ENCODE results near the gene ST8SIA1.
A peak's percentile ranks its signal among the peaks of the same experiment; 100 is the strongest.

The ST8SIA1 gene

DNA sequence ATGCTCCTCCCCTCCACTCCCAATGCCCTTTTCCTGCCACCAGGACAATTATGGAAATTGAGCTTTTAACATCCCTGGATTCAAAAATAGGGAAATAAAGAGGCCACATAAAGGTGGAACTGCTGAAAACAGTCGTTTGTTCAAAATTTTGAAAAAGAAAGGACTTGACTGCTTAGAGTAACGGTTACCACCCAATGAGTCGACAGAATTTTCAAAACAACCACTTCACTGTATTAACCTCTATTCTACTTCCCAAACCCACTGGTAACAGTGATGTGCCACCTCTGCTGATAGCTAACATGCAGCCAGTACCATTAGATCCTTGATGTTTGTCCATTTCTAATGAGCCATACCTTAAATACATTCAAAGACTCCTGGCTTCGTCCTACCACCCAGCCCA is 4.9 kb downstream of the ST8SIA1 start:
- no peak for DNase-seq

GRCh38 chr12:22325218-22325617 is 9.3 kb downstream of the ST8SIA1 start:
- DNase-seq = no peak

- DNase-seq = no peak
These were observed 12.4 kb downstream of the ST8SIA1 start for GRCh38 chr12:22322091-22322490.

DNA sequence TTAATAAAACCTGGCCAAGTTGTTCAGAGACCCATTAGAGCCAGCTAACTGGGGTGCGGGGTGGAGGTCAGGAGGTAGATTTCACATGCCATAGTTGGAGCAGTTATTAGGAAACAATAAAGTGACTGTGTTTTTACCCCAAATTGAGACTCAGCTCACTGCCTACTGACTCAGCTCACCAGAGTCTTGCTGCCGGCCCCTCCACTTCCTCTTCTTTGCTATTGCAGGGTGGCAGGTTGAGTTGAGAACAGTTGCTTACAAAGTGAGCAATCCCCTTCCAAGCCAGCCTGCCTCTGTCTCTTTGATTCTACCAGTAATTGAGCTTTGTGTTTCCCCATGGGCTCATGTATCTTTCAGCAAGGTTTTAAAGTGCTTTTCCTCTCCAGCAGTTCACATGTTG is 12.9 kb downstream of the ST8SIA1 start:
- DNase-seq = no peak

DNA sequence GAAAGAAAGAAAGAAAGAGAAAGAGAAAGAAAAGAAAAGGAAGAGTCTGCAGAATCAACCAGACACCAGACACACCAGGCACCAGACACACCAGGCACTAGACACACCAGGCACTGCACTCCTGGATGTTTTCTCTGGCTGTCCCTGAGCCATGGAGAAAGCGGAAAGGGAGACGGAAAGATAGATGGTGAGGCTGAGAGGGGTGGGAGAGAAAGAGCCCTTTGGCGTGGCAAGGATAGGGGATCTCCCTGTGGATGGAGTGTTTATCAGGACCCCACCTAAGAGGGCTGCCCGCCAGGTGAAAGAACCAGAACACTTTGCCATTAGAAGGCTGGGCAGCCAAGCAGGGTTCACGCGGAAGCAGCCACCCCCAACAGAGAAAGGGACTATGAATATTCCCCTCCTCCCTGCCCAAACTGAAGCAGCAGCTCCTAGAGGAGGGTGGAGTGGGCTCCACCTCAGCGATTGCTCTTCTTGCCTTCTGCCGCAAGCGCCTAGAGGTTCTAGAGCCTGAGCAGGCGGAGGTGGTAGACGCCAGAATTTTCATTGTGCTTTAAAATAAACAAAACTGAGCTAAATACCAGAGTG is 13.4 kb downstream of the ST8SIA1 start:
- DNase-seq = no peak

GRCh38 chr12:22318108-22318737 is 16.3 kb downstream of the ST8SIA1 start:
- no peak for DNase-seq

DNA sequence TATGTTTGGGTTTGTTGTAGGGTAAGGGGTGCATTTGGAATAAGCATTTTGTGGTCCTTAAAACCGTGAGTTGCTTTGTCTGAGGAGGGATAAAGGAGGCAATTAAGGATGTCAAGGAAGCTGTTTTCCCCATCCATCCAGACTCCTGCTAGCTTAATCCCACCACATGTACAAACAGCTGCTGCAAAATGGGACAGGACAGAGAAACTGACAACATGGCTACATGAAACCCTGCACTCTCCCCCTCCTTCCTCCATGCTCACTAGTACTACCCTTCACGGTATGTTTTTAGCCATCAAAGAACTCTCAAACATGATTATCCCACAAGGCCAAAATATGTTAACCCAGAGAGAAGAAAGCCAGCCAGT is 20.6 kb downstream of the ST8SIA1 start:
- no peak for DNase-seq

DNA sequence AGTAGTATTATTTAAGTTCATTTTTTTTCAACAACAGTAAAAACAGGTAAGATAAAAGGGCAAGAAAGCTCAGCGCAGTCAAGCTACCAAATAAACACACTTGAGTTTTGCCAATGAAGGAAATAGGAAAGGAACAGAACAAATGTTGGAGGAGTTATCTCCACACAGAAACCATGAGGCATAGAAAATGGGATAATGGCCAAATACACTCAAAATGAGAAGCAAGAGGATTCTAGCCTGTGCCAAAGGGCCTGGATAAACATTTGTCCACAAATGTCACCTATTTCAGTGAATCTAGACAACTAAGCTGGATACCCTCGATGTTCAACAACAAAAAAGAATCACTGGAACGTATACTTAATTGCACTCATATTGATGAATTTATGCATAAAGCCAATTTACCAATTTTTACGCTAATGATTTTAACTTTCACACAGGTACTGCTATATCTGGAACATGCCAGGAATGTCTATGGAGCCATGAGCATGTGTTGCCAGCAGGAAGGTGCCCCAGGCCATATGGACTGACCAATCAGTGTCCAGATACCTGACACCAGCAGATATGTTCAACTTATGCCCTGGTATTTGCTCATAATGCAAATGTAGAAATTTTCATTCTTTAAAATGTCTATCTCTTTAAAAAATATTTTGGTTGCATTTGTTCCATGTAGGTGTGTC is 21.1 kb downstream of the ST8SIA1 start:
- DNase-seq = no peak

DNA sequence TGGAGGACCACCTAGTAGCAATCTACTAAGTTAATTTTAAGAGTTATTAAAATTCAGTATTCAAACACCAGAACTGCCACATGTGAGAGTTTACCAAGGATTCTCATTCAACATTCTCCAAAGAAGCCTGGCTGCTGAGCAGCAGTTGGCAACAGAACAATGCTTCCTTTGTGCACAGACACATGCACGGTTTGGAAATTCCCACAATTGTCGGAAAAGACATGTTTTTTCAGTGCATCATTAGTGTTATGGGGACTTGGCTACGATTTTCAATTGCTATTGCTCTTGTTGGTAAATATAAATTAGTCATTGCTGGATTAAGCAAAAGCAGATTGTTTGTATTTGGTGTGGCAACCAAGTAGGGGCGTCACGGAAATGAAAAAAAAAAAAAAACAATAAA is 22.2 kb downstream of the ST8SIA1 start:
- peak; percentile 61 to 85 for DNase-seq

GRCh38 chr12:22310709-22311108 is 23.8 kb downstream of the ST8SIA1 start:
- DNase-seq = no peak

- DNase-seq = no peak
These were observed 24.2 kb downstream of the ST8SIA1 start for GRCh38 chr12:22310275-22310674.

DNA sequence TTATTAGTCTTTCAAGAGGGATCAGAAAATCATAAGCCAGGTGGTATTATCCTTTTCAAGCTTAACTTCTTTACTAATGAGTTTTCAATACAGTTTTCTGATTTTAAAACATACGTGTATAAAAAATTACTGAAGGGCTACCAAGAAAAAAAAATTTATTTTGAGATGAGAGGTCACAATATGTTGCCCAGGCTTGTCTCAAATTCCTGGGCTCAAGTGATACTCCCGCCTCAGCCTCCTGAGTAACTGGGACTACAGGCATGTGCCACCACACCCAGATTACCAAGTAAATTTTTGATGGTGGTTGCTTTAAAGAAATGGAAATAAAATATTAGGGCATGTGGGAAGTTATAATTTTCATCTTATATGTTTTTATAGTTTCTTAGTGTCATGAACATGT is 26.7 kb downstream of the ST8SIA1 start:
- no peak for DNase-seq

DNA sequence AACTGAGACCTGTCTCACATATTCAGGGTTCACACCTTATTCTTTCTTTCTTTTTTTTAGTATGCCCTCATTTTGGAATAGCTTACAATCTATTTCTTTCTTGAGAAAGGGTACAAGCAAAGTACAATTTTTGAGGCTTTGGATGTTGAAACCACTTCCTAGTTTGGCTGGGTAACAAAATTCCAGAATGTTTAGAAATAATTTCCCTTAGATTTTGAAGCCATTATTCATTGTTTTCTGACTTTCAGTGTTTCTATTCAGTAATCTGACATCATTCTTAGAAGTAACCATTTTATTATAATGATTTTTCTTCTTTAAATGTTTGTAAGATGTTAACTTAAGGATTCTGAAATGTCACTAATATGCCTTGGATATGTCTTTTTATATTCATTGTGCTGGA is 28.2 kb downstream of the ST8SIA1 start:
- DNase-seq = no peak

DNA sequence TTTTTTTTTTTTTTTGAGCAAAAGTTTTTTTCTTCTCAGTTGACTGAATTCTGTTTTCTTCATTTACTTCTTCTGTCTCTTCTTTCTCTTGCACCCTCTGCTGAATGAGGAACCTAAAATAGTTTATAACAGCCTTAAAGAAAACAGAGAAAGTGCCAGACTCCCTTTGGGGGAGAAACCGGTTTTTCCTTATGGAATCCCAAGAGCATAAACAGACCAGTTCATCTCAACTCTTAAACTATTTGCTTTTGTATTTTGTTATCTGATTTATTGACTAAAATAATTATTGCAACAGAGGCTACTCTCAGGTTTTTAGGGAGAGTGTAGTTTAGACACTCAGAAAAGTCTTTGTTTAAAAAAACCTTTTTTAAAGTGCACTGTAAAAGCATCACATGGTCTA is 30.2 kb downstream of the ST8SIA1 start:
- DNase-seq = no peak

DNA sequence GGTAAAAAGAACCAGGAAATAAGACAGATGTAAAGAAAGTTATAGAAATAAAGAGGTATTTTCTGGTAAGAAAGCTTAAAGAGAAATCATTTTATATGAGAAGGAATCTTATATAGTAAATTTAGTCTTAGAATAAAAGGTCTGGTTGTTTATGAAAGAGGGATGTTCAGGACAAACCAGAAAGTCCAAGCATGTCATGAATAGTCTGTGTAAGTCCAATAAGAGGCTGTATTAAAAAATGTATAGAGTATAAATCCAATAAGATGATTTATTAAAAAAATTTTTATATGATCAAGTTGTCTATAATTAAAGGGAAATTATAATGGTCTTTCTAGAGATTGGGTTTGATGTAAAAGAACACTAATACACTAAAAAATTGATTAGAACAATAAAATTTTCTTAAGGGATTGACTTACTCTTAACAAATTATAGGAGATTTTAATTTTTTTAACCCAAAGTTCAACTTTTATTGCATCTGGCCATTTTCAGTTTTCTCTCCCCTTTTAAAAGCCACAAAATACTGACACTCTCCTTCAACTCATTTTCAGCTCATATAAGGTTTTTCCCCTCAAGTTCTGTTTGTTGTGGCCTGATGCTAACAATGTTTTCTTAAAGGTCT is 35.1 kb downstream of the ST8SIA1 start:
- no peak for DNase-seq

GRCh38 chr12:22289250-22289649 is 45.3 kb downstream of the ST8SIA1 start:
- no peak for DNase-seq

GRCh38 chr12:22287776-22288621 is 46.5 kb downstream of the ST8SIA1 start:
- no peak for DNase-seq

DNA sequence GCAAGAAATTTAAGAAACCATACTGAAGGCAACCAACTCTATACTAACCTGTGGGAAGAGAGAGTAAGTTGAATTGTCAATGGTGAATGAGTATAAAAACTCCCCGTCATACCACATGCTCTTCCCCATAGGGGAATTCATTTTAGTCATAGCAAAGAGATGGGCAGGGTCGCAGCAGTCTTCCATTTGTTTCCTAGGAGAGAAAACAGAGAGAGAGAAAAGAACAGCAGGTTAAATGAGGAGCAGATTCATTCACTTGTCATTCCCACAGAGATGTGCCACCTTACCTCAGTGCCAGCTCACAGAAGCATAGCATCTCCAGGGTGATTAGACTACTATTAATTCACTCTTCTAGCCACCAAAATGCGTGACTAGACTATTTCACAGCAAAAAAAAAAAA is 47.4 kb downstream of the ST8SIA1 start:
- no peak for DNase-seq

GRCh38 chr12:22286569-22286968 is 47.9 kb downstream of the ST8SIA1 start:
- no peak for DNase-seq

DNA sequence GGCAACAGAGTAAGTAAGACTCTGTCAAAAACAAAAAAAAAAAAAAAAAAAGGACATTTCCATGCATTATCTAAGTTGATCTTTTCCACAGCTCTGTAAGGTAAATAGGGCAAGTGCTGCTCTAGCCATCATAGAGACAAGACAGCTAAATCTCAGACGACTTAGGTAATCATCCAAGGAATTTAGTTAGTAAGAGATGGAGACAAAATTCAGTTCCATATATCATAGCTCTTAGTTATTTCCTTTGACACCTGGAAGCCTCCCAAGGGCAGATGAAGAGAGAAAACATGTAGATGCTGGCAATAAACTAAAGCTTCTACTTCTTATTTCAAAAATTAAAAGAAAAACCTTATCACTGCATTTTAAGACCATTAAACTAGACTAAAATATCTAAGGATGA is 48.7 kb downstream of the ST8SIA1 start:
- DNase-seq = no peak

- no peak for DNase-seq
These were observed 49.6 kb downstream of the ST8SIA1 start for GRCh38 chr12:22284871-22285270.

DNA sequence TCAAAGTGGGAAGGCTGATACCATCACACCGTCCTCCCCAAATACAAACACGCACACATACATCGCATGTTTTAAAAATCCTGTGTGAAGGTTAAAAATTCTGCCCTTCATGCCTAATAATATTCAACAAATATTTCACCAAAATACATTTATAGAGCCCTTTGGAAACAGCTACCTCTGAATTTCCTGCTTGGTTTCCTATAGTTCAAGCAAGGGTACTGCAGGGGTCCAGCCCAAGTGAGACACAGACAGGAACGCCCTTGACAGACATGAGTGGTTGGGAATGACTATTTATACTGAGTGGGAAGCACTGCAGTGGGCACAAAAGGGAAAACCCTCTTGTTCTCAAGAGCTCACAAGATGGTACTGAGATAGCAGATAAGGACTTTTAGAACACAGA is 51.0 kb downstream of the ST8SIA1 start:
- DNase-seq = no peak

DNA sequence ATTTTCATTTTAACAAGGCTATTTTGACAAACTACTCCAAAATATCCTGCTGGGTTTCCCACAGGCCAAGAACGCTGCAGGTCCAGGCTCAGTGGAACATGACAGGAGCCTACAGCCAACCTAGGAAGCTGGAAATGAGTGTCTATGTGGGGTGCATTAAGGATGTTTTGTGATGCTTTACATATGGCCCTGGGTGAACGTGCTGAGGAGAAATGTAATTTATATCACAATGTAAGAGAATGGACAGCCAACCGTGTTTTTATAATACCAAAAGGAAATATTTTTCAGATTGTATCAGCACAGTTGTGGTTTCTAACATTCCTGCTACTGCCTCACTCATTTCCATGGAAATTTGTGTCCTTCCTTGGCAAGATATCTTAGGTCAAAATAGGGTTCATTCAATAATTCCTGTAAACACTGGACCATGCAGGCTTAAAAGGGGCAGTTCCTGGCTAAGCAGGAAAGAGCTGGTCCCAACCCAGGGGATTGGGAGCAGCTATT is 51.5 kb downstream of the ST8SIA1 start:
- DNase-seq = no peak
